COLO668 (cell line): ENCODE data around the gene TSPAN33.
"Not testable (repeated sequence)": the region's sequence is repeated elsewhere in the genome, so short reads cannot be mapped to it uniquely, and the experiment has no call there.

Experiments used
- DNase-seq: peaks from one replicate; lab custom pipeline; 2025; ENCODE audit not compliant: unreplicated experiment; lab: John Stamatoyannopoulos, UW

The TSPAN33 gene

GRCh38 chr7:129144095-129144833 lies at the start of gene TSPAN33:
TSS of gene TSPAN33 (plus strand) at chr7:129144707. CDS start at chr7:129144981, 274 bp downstream.
- DNase-seq = peak; percentile 82

- no peak for DNase-seq
These were observed 49.2 kb upstream of the TSPAN33 start for GRCh38 chr7:129095258-129095657.

- no peak for DNase-seq
These were observed 46.0 kb upstream of the TSPAN33 start for GRCh38 chr7:129098409-129099084.

- DNase-seq = no peak
These were observed 43.7 kb upstream of the TSPAN33 start for GRCh38 chr7:129100827-129101166.

- DNase-seq = no peak
These were observed 42.8 kb upstream of the TSPAN33 start for GRCh38 chr7:129101746-129102145.

GRCh38 chr7:129103561-129104324 lies 40.8 kb upstream of the TSPAN33 start:
- no peak for DNase-seq

- no peak for DNase-seq
These were observed 35.9 kb upstream of the TSPAN33 start for GRCh38 chr7:129108581-129108980.

- no peak for DNase-seq
These were observed 34.1 kb upstream of the TSPAN33 start for GRCh38 chr7:129110258-129110981.

GRCh38 chr7:129110982-129111376 lies 33.5 kb upstream of the TSPAN33 start:
- DNase-seq = no peak

- DNase-seq = no peak
These were observed 28.8 kb upstream of the TSPAN33 start for GRCh38 chr7:129115676-129116075.

- no peak for DNase-seq
These were observed 26.3 kb upstream of the TSPAN33 start for GRCh38 chr7:129118182-129118581.

- no peak for DNase-seq
These were observed 25.5 kb upstream of the TSPAN33 start for GRCh38 chr7:129118976-129119375.

GRCh38 chr7:129121501-129122077 lies 22.9 kb upstream of the TSPAN33 start:
- DNase-seq = not testable (repeated sequence)

- no peak for DNase-seq
These were observed 22.3 kb upstream of the TSPAN33 start for GRCh38 chr7:129122078-129122750.

GRCh38 chr7:129122751-129123509 lies 21.6 kb upstream of the TSPAN33 start:
- DNase-seq = no peak

- no peak for DNase-seq
These were observed 21.0 kb upstream of the TSPAN33 start for GRCh38 chr7:129123510-129123857.

GRCh38 chr7:129126314-129126713 lies 18.2 kb upstream of the TSPAN33 start:
- DNase-seq = no peak

- DNase-seq = no peak
These were observed 17.4 kb upstream of the TSPAN33 start for GRCh38 chr7:129127154-129127553.

GRCh38 chr7:129127601-129128000 lies 16.9 kb upstream of the TSPAN33 start:
- DNase-seq = no peak
